T47D (cell line): ENCODE measurements around the gene CRYAA.
"Not testable (repeated sequence)": the region's sequence is repeated elsewhere in the genome, so short reads cannot be mapped to it uniquely, and the experiment has no call there.

Experiments
- DNase-seq, 2 experiments: peaks; one replicate each; pipeline versions ENCODE4 v3.0.0 to v3.0.0-alpha.2; 2011 to 2012; ENCODE audit warnings: low read depth in 1 of 2, low spot score in 1 of 2
- in situ Hi-C: cut with HindIII; loops from 2 replicates; pipeline ENCODE4 v1.10.0; 2016; ENCODE audit warnings: low sequenced_read_pairs, low pct_unique_long_range_greater_than_20kb

The CRYAA gene, protein sequence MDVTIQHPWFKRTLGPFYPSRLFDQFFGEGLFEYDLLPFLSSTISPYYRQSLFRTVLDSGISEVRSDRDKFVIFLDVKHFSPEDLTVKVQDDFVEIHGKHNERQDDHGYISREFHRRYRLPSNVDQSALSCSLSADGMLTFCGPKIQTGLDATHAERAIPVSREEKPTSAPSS

DNA sequence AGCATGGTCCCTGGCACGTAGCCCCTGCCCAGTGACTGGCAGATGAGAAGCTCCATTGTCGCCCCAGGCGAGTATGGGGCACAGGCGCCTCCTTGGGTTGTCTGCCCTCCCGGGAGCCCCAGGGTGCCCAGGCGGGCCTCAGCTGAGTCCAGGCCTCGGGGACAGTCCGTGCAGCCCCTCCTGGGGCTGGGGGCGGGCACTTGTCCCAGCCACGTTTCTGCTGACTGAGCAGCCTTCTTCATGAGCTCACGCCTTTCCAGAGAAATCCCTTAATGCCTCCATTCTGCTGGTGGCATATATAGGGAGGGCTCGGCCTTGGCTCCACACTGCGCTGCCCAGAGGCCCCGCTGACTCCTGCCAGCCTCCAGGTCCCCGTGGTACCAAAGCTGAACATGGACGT, at the start of gene CRYAA:
TSS of gene CRYAA (plus strand) at position 301 of the 400 bp plus-strand sequence. CDS start at position 393, 92 bp downstream.
- DNase-seq, in situ Hi-C loops: not testable (repeated sequence)

DNA sequence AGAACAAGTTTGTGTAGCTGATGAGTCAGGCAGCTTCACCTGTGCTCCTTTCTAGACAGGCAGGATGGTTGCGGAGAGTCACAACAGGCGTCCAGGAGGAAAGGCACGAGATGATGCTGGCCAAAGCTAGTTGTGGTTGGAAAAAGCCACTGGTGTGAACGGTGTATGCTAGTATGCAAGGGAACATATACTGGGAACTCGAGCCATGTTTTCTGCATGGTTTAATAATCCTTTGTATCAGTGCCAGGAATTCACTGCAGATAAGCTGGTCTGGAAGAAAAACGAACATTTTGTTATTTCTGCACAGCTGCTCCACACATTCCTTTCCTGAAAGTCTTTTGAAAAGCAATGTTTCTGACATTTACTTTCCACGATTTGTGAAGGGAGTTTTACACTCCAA, 38.7 kb upstream of the CRYAA start:
- DNase-seq, in situ Hi-C loops: not testable (repeated sequence)

DNA sequence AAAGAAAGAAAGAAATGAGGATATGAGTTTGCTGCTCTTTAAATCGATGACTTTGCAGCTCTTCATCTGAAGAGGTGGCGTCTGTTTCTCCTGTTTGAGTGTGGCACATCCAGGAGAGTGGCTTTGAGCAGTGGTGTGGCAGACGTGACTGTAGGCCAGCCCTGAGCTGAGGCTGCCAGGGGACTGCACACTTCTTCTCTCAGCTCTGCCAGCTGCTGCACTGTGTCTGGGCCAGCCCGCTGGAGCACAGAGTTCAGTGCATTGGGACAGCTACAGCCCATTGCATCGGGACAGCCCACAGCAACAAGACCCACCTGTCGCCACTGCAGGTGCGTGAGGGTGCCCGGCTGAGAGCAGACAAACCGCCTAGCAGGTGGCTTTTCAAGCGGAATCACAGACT, 34.3 kb upstream of the CRYAA start:
- DNase-seq, in situ Hi-C loops: not testable (repeated sequence)

DNA sequence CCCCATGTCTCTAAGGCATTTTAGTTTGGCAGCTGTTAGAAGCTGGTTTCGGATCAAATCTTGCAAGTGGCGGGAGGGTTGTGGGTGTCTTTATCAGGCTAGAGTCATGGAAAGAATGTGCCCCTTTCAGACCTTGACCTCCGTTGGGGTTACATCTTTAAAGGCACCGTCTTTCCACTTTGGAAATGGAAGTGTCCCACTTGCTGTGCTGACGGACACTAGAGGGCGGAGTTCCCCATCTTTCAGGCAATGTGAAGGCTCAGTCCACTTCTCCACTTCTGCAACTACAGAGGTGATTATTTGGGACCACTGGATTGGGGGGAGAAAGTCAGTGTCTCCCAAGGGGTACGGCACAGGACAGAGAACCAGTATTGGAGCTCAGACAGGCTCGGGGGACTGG, 29.9 kb upstream of the CRYAA start:
- DNase-seq, in situ Hi-C loops: not testable (repeated sequence)

DNA sequence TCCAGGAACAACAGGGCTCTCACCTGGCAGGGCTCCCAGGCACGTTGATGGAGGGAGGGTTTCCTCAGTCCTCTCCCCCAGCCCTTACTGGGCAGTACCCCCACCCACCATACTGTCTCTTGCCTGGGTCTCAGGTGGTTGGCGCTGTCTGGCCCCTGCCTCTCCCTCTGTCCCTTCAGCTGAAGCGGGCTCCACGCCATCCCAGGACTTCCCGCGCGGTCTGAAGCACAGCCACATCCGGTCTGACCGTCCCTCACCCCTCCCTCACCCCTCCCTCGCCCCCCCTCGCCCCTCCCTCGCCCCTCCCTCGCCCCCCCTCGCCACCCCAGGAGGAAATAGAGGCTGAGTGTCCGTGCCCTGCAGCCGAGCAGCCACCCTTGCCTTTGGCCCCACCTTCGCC, 27.4 kb upstream of the CRYAA start:
- in situ Hi-C loops, DNase-seq: not testable (repeated sequence)

DNA sequence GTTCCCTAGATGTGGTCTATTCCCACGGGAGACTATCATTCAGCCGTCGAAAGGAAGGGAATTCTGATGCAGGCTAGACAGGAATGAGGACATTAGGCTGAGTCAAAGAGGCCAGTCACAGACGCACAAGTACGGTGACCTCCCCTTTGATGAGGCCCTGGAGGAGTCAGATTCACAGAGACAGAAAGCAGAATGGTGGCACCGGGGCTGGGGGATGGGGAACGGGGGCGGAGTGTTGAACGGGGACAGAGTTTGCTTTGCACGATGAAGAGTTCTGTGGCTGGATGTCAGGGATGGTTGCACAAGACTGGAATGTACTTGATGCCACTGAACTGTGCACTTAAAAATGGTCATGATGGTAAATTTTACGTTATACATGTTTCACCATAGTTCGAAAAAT, 22.2 kb upstream of the CRYAA start:
- in situ Hi-C loops, DNase-seq: not testable (repeated sequence)

DNA sequence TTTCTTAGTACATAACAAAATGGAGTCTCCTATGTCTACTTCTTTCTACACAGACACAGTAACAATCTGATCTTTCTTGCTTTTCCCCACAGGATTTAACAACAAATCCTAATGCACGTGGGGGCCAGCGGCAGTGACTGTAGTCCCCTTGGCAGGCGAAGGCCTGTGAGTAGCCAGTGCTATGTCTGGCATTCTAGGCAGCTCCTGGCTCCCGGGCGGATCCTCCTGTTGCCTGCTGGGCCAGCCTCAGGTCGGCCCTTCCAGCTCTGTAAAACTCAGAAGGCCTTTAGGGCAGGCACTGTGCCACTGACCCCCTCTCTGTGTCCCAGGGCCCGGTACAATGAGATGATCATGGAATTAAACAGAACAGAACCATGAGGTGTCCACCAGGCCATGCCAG, 20.8 kb upstream of the CRYAA start:
- in situ Hi-C loops, DNase-seq: not testable (repeated sequence)

DNA sequence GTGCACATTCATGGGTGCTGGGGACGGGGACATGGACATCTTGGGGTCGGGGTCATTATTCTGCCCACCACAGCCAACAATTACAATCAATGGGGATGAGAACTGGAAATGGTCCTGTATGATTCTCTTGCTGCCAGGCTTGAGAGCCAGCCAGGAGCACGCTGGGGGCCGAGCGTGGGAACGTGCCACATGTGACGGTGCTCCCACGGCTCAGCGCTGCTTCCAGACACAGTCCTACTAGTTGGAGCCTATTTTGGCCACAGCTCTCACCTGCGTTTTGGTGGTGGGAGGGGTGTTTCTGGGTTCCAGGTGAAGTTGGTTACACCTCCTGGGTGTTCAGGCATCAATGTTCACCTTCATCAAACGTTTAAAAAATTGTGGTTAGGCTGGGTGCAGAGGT, 19.5 kb upstream of the CRYAA start:
- DNase-seq, in situ Hi-C loops: not testable (repeated sequence)

DNA sequence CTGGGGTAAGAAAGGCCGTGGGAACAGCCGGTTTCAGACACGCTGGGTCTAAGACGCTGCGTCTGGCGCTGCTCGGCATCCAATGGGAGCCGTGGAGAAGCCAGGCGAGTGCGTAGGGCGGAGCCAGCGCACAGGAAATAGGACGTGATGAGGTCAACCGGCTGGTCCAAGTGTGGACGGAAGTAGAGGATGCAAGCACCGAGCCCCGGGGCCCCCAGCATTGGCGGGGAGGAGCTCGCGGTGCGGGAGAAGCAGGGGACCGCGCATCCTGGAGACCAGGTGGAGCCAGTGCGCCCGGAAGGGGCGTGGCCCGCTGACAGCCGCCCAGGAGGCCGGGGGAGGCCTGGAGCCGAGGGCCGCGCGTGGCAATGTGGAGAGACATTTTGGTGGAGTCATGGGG, 15.2 kb upstream of the CRYAA start:
- in situ Hi-C loops, DNase-seq: not testable (repeated sequence)

DNA sequence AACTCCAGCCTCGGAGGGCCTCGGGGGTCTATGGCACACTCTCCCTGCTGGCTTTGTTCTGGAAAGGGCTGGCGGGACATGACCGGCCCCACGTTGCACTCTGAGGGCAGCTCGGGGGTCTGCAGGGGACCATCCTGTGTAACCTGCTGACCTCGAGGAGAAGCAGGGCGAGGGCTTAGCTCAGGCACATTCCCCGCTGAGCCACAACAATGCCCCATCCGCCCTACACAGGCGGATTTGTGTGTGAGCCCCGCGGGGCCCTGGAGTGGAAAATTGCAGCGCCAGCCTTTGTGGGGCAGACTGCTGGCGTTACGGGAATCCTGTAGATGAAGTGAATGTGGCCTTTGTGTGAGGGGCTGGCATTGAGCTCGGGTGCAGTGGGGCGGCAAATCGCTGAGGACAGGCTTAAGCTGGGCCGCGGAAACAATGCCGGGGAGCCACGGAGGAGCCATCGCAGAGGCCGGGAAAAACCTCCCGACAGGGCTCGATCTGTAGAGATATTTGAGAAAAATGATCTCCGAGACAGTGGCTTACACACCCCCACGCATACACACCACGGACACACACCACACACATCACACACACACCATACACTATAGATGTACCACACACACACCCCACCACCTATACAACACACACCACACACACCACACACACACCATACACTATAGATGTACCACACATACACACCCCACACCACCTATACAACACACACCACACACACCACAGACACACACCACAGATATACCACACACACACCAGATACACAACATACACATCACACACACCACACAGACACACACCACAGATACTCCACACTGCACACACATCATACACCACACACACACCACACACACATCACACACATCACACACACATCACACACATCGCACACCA, 9.3 kb upstream of the CRYAA start:
- DNase-seq, in situ Hi-C loops: not testable (repeated sequence)

DNA sequence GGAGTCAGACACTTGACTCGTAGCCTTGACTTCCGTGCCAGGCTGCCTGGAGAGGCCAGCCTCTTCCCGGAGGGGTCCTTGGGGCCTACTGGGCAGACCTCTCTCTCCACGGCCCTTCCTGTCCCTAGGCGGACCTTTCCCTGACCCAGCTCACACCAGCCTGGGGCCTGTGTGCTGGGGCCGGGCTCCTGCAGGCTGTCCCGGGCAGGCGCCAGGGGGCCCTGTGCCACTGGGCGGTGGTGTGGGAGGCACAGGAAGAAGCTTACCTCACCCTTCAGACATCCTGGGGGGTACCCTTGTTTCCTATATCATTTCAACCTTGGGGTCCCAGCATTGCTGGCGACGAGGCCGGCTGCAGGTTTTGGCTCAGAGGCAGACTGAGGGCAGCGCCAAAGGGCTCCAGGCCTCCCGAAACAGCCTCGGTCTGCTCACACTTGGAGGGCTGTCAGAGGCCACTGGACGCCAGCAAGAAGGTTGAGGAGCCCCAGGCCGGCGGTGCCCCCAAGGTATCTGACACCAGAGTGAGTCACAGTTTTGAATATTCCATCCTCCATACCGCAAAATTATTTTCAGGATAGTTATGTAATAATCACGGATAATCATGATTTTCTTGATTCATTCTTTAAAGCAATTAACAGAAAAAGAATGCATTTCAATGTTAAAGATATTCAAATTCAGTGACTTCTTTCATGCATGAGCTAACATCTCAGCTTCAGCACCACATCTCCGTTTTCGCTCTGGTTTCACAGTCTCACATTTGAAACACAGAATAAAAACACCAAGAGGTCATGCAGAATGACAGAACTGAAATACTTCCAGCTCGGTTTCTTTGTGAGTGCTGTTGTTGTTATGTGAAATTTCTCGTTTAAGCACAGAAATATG, 6.7 kb upstream of the CRYAA start:
- in situ Hi-C loops, DNase-seq: not testable (repeated sequence)

DNA sequence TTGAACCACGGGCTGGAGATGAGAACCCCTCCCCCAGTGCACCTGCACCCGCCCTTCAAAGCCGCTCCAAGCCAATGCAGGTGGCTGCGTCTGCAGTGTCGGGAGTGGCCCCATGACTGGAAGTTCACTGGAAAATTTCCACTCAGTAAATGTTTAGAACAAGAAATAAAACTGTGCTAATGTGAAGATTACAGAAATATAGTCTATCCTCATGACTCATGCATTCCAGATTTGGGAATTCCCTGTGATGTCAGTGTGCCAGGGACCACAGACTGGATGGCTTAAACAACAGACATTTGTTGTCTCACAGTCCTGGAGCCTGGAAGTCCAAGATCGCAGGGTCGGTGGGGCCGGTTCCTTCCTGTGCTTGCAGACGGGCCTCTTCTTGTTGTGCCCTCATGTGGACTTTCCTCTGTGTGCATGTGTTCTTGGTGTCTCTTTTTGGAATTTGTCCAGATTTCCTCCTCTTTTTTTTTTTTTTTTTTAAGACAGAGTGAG, 6.1 kb upstream of the CRYAA start:
- DNase-seq, in situ Hi-C loops: not testable (repeated sequence)

DNA sequence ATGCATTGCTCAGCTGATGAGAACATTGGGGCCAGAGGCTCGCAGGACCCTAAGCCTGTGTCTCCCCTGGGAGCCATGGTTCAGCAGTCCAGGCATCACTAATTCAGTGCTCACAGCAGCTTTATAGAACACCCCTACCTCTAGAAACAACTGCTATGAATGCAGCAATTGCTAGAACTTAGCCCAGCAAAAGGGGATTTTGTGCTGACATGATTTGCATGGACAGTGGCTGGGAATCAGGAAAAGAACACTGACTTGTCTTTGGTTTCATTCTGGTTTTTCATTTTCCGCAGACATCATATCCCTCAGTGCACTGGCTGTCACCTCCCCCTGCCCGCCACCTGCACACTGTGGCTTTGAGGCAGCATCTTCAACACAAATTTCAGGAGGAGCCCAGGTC, 4.0 kb upstream of the CRYAA start:
- in situ Hi-C loops, DNase-seq: not testable (repeated sequence)

DNA sequence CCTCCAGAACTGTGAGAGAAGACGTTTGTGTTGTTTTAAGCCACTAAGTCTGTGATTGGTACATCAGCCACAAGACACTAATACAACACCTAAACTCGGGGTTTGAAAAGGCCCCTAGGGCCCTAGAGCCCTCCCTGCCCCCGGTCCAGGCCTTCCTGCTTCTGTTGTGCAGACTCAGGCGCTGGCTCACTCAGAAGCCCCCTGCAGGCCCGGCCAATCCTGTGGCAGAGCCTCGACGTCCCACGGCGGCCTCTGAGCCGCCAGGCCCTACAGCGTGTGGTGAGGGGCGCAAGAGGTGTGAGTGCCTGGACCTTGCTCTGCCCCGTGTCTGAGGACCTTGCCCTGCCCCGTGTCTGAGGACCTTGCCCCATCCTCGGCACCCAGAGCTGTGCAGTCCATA, 3.1 kb upstream of the CRYAA start:
- in situ Hi-C loops, DNase-seq: not testable (repeated sequence)

DNA sequence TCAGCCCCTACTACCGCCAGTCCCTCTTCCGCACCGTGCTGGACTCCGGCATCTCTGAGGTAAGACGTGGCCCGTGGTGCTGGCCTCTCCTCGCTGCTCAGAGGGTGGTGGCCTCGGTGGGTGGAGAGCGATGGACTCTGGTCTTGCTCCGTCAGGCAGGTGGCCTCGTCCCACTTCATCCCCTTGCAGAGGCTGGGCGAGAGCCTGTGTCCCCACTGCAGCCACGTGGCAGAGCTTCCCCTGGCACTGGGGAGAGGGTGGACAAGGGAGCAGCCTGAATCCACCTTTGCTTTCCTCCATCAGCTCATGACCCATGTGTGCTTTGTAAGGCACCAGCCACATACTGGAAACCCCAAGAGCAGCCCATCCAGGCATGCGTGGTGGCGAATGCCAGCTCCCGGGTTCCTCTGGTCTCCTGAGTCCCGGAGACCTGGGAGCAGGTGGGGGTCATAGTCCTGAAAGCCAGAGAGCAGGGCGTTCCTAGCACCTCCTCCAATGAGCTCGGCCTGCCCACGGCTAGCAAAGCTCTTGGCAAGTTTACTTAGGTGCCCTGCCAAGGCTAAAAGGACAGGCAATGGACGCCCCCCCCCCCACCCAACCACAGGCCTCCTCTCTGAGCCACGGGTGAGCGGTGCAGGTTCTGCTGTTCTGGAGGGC, 550 bp downstream of the CRYAA start:
- DNase-seq, in situ Hi-C loops: not testable (repeated sequence)

DNA sequence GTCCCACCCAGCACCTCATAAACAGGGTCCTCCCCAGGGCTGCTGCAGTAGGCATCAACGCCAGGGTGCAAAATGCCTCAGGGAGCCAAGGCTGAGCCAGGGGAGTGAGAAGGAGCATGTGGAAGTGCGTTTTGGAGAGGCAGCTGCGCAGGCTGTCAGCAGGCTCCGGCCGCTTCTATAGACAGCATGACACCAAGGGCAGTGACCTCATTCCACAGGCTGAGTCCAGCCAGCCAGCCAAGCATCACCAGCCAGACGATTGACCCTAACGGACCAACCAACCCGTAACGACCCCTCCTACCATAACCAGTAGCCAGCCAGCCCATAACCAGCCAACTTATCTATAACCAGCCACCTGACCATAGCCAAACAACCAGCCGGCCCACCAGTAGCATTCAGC, 1.1 kb downstream of the CRYAA start:
- DNase-seq, in situ Hi-C loops: not testable (repeated sequence)

DNA sequence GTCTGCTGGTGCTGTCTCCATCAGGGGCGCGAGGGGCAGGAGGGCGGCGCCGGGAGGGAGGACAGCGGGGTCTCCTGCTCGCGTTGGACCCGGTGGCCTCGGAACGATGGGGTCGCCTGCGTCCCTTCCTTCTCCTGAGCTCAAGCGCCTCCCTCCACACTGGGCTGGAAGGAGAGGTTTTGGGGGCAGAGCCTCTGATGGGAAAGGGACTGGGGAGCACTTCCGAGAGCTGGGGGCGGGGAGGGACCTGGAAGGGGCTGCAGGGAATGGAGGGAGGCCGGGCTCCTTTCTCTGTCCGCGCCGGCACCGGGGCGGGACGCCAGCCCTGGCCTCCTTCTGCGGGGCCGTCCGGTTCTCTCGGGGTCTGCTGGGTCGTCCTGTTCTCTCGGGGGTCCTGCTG, 4.0 kb downstream of the CRYAA start:
- DNase-seq = not testable (repeated sequence)

More for the DNA sequence above, 4.0 kb downstream of the CRYAA start:
- in situ Hi-C loops = not testable (repeated sequence)
